NCI-H446 (cell line): ENCODE results near the gene RTP5.
A peak's percentile ranks its signal among the peaks of the same experiment; 100 is the strongest.

ENCODE experiments used
- DNase-seq, 2 experiments: peaks; one replicate each; lab custom pipeline; 2025; lab: John Stamatoyannopoulos, UW

The RTP5 gene

DNA sequence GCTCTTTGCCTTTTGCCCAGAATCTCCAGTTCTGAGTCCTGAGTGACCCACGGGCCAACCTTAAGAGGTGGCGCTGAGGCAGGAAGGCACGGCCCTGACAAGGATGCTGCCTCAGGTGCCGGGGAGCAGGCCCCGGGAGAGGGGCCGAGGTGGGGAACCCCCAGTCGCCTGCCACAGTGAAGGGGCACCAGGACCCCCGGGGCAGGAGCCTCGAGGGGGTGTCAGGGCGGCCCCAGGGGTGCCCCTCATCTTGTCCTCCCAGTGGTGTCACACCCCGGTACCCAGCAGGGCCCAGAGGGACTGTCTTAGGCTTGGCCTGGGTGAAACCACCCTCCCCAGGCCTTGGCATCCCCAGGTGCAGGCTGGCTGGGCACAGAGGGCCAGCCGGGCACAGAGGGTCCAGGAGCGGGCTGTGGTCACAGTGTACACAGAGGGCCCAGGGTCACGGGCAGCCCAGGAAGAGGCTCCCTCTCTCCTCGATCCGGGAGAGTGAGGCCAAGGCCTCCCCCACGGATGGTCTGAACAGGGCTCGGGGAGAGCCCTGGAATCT is 11.9 kb upstream of the RTP5 start:
- DNase-seq: no peak

DNA sequence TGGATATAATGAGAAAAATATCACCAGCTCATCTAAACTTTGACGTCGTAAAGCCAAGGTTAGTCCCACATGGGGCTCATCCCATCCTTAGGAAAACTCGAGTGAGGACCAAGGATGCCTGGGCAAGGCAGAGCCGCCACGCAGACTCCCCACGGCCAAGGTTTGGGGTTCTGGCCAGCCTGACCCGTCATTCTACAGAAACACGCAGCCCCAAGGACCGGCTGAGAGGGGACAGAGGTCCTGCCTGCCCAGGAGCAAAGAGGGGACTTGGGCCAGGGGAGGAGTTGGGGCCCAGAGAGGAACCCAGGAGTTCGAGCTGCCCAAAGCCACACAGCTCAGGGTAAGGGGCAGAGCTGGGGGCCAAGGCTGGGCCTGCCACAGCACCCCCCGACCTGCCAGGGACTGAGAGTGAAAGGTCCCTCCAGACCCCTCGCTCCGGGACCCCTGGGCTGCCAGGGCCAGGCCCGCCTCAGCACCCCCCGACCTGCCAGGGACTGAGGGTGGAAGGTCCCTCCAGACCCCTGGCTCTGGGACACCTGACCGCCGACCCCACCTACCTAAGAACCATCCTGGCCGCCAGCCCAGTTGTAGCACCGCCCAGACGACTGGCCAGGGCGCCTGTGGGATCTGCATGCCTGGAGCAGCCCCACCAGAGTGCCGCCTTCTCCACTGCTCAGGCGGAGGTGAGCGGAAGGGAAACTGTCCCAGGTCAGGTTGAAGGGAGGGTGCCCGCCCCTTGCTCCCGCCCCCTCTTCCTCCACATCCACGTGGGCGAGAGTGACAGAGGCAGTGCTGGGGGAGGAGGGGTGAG is 11.1 kb upstream of the RTP5 start, which contains the start of gene PDCD1:
Gene PDCD1 (minus strand): TSS at position 689 of the 811 bp plus-strand sequence. CDS start 56 bp downstream, at position 633.
- no peak for DNase-seq

- no peak for DNase-seq
Measured at GRCh38 chr2:241859017-241859435, 10.5 kb upstream of the RTP5 start.

DNA sequence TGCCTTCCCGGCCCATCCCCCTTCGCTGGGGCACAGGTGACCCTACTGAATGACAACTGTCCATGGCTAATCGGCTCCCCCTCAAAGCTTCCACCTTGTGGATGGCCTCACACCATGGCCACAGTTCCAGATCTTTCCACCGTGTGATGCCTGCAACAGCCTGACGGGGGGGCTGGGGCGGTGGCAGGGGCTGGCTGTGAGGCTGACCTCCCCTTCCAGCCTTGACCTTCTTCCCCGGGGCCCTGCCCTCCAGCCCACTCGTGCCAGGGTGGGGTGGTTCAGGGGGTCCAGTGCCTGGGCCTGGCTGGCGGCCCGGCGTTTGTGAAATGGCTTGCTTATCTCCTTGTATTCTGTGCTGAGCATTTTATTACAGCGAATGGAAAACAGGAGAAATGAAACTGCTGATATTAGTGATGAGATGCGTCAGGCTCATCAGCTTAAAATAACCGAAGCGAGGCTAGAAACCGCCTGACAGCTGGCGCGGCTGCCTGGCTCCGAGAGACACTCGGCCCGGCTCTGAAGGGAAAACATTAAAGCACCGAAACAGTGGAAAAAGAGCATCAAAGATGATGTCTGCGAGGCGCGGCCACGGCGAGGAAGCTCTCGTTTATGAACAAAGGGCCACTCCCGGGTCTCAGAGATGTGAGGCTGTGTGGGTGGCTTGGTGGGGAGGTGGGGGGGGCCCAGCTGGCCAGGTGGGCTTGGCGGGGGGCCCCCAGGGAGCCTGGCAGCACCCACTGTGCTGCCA is 9.9 kb upstream of the RTP5 start:
- peak; percentile 3 to 23 for DNase-seq

DNA sequence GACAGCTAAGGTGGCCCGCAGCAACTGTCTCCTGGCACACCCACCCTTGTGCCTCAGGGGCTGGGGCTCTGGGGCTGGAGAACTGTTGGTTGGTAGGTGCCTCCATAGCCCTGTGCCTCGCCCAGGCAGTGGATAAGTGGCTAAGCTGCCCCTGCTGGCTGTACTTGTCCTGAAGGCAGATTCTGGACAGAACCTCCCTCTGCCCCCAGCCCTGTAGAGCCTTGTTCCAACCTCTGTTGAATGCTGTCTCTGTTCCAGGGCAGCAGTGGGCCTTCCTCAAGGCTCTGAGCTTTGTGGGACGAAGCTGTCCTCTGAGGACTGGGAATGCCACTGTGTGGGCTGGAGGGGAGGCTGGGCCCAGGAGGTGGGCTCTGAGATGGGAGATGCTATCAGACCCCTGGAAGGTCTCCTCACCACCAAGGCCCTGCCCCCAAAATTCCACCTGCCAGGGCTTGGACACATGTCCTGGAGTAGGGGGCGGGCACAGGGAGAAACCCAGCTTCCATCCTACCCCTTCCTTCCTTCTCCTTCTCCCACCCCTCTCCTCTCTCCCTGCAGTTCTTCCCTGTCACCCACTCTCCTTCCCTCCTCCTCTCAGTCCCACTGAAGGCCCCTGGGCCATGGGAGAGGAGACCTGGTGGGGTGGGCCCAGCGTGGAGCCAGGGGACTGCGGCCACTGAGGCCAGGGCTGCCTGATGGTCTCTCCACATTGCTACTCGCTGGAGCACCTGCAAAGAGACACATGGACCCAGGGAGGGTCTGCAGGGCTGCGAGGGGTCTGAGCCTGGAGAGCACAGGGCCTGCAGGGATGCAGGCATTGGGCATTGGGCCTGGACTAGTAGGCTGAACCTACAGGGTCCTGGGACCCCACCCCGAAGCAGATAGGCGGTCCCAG is 9.1 kb upstream of the RTP5 start:
- no peak for DNase-seq

DNA sequence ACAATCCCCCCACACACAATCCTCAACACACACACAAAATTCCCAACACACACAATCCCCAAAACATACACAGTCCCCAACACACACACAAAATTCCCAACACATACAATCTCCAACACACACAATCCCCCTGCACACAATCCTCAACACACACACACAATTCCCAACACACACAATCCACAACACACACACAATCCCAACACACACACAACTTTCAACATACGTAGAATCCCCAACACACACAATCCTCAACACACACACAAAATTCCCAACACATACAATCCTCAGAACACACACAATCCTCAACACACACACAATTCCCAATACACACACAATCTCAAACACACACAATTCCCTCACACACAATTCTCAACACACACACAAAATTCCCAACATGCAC is 8.3 kb upstream of the RTP5 start:
- no peak for DNase-seq

DNA sequence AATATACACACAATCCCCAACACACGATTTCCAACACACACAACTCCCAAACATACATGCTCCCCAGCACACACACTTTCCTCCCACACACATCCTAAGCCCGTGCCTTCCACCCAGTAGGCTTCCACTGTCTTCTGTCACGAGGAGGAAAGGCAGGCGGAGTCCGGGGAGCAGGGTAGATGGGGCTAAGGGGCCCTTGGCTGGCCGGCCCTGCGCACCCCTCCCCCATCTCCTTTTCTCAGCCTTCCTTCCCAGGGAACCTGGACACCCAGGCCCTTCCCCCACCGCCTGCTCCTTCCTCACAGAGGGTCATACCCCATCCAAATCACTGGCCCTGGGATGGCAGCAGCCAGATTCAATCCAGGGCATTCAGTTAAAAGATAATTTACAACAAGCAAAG is 7.4 kb upstream of the RTP5 start:
- DNase-seq: no peak

GRCh38 chr2:241862775-241863535 is 6.6 kb upstream of the RTP5 start:
- no peak for DNase-seq

DNA sequence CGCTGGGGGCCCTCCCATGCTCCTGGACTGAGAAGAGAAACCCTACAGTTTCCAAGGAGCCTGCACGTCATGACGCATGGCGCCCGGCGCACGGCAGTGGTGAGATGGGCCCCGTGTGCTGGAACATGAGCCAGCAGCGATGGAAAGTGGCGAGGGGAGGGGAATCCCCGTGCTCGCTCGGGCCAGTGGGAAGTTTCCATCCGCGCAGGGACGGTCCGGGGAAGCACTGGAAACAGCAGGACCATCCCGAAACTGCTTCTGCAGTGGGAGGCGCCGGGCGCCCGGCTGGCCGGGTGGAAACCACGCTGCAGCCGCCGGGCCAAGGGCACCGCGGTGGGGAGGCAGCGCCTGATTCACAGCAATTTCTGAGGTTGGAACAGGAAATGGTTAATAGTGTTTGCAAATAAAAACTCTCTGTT is 6.0 kb upstream of the RTP5 start:
- no peak for DNase-seq

DNA sequence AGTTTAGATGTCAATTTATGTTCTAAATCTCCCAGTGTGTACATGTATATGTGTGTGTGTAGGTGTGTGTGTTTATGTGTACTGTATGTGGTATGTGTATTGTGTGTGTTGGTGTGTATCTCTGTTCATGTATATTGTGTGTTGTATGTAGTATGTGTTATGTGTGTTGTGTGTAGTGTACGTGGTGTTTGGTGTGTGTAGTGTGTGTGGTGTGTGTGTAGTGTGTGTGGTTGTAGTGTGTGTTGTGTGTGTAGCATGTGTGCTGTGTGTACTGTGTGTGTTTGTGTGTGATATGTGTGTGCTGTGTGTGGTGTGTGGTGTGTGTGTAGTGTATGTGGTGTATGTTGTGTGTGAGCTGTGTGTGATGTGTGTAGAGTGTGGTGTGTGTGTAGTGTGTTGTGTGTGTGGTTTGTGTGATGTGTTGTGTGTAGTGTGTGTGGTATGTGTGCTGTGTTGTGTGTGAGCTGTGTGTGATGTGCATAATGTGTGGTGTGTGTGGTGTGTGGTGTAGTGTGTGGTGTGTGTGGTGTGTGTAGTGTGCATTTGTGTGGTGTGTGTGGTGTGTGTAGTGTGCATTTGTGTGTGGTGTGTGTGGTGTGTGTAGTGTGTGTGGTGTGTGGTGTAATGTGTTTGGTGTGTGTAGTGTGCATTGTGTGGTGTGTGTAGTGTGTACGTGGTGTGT is 5.2 kb upstream of the RTP5 start:
- no peak for DNase-seq

DNA sequence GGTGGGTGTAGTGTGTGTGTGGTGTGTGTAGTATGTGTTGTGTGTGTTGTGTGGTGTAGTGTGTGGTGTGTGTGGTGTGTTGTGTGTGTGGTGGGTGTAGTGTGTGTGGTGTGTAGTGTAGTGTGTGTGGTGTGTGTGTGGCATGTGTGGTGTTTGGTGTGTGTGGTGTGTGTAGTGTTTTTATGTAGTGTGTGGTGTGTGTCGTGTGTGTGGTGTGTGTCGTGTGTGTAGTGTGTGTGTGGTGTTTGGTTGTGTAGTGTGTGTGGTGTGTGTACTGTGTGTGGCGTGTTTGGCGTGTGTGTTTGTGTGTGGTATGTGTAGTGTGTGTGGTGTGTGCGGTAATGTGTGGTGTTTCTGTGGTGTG is 4.7 kb upstream of the RTP5 start:
- DNase-seq: no peak

DNA sequence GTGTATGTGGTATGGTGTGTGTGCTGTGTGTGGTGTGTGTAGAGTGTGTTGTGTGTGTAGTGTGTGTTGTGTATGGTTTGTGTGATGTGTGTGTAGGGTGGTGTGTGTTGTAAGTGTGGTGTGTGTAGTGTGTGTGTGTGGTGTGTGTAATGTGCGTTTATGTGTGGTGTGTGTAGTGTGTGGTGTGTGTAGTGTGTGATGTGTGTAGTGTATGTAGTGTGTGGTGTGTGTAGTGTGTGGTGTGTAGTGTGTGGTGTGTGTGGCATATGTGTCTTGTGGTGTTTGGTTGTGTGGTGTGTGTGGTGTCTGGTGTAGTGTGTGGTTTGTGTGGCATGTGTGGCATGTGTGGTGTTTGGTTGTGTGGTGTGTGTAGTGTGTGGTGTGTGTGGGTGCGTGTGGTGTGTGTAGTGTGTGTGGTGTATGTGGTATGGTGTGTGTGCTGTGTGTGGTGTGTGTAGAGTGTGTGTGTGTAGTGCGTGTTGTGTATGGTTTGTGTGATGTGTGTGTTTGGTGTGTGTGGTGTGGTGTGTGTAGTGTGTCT is 4.0 kb upstream of the RTP5 start:
- DNase-seq: no peak

- DNase-seq: no peak
Measured at GRCh38 chr2:241865957-241866789, 3.4 kb upstream of the RTP5 start.

DNA sequence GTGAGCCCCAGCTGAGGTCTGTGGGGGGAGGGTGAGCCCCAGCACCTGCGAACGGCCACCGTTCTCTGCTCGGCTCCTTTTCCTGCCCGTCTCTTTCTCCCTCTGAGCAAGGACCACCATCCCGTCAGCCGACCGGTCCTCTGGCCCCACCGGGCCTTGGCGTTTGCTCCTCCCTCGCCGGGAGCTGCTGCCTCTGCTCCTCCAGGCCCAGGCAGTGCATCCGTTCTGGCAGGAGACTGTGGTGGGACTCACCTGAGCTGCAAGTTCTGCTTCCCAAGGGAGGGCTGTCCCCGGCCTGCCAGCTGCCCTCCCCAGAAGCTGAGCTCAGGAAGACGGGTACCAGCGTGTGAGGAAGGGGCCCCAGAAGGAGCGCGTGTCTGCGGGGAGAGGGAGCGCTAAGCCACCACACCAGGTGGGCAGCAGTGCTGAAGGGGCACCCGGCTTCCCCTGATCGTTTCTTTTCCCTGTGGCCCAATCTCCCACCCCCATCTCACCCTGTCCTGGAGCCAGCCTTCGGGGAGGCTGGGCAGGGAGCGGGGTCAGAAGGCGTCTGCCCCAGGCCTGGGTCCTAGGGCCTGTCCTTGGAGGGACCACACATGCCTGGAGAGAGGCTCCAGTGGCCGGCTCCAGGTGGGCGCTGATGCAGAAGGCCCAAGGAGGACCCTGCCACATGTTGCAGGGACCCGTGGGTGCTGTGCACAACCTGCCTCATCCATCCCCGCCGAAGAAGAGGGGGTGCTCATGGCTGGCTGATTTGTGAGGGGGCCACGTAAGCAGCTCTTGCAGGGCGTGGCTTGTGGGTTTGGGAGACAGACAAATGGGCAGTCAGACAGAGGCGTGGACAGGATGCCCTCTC is 2.5 kb upstream of the RTP5 start:
- no peak for DNase-seq

GRCh38 chr2:241867776-241868420 is 1.6 kb upstream of the RTP5 start:
- DNase-seq: no peak

- no peak for DNase-seq
Measured at GRCh38 chr2:241868661-241869081, 858 bp upstream of the RTP5 start.

- DNase-seq: peak; percentile 1 to 53
Measured at GRCh38 chr2:241870081-241870541, 582 bp downstream of the RTP5 start.
